SK-N-SH (cell line): ENCODE results near the gene RRAGC. TPM values are rescaled to one million over a fixed set of nuclear protein-coding genes. Genes with fewer than 3 reads are reported as not detected.

Experiments
- CTCF ChIA-PET: fragments of 300-600, 350-600 bp; formaldehyde crosslinking; extraction: SDS; loops from one replicate; lab custom pipeline; 2021; lab: Yijun Ruan, JAX
- POLR2A ChIA-PET: fragments of 350-600 bp; sonication (Branson Sonifier 250); formaldehyde crosslinking; extraction: SDS; loops from one replicate; lab custom pipeline; 2020; ENCODE audit warnings: antibody characterized with exemption, inconsistent platforms; lab: Yijun Ruan, JAX
- DNase-seq: peaks from one replicate; pipeline ENCODE4 v3.0.0; 2012
- H2AFZ ChIP-seq: fragments of 200-600 bp; sonication (generic); 2 replicates; pipeline ENCODE4 v1.8.1; 2016; ENCODE audit warnings: antibody characterized with exemption, mild to moderate bottlenecking, low read depth
- H3F3A ChIP-seq: fragments of 200-600 bp; sonication (generic); replicated peaks from 2 replicates; pipeline ENCODE3; 2016; ENCODE audit warnings: antibody characterized with exemption, mild to moderate bottlenecking; ENCODE audit not compliant: insufficient read depth
- H3K27ac ChIP-seq, 2 experiments: fragments of 200-500 bp in 1 of 2; fragments of 200-600 bp in 1 of 2; sonication (Bioruptor generic) in 1 of 2; sonication (generic), shearing (Covaris generic) in 1 of 2; 2 replicates each; pipeline versions ENCODE4 v1.5.1 to v1.6.1; 2014 to 2016; ENCODE audit warnings: low read depth in 2 of 2, inconsistent platforms in 1 of 2, low read length in 1 of 2, mild to moderate bottlenecking in 1 of 2, mixed read lengths in 1 of 2
- H3K27me3 ChIP-seq: fragments of 200-600 bp; sonication (generic), shearing (Covaris generic); 2 replicates; pipeline ENCODE4 v1.6.1; 2016; ENCODE audit warnings: mixed run types; ENCODE audit not compliant: insufficient read depth
- H3K36me3 ChIP-seq, 2 experiments: fragments of 200-500 bp in 1 of 2; fragments of 200-600 bp in 1 of 2; sonication (Bioruptor generic) in 1 of 2; sonication (generic) in 1 of 2; replicated peaks in 1 of 2; 2 replicates each; pipeline versions ENCODE3 to v1.5.1; 2014 to 2016; ENCODE audit warnings: low read length in 1 of 2, mild to moderate bottlenecking in 1 of 2; ENCODE audit not compliant: insufficient read depth in 2 of 2, control insufficient read depth in 1 of 2
- H3K4me1 ChIP-seq, 2 experiments: fragments of 200-500 bp in 1 of 2; fragments of 200-600 bp in 1 of 2; sonication (Bioruptor generic) in 1 of 2; sonication (generic), shearing (Covaris generic) in 1 of 2; 2 replicates each; pipeline versions ENCODE4 v1.5.1 to v1.6.1; 2014 to 2016; ENCODE audit warnings: low read depth in 1 of 2, low read length in 1 of 2, mixed run types in 1 of 2; ENCODE audit not compliant: insufficient read depth in 2 of 2, control insufficient read depth in 1 of 2
- H3K4me2 ChIP-seq: fragments of 200-600 bp; sonication (generic), shearing (Covaris generic); 2 replicates; pipeline ENCODE4 v1.6.1; 2017; ENCODE audit warnings: mixed run types
- H3K4me3 ChIP-seq, 2 experiments: fragments of 200-500 bp in 1 of 2; fragments of 200-600 bp in 1 of 2; sonication (Bioruptor generic) in 1 of 2; sonication (generic), shearing (Covaris generic) in 1 of 2; 2 replicates each; pipeline versions ENCODE4 v1.5.1 to v1.8.1; 2014 to 2016; ENCODE audit warnings: low read depth in 2 of 2, inconsistent platforms in 1 of 2, low read length in 1 of 2, mild to moderate bottlenecking in 1 of 2, mixed read lengths in 1 of 2, moderate library complexity in 1 of 2
- H3K79me2 ChIP-seq: fragments of 200-600 bp; sonication (generic); 2 replicates; pipeline ENCODE4 v1.8.1; 2017; ENCODE audit warnings: mild to moderate bottlenecking; ENCODE audit not compliant: insufficient read depth
- H3K9ac ChIP-seq: fragments of 200-600 bp; sonication (generic); 2 replicates; pipeline ENCODE4 v1.6.1; 2017; ENCODE audit warnings: mixed run types
- H3K9me2 ChIP-seq: fragments of 200-600 bp; sonication (generic); 2 replicates; pipeline ENCODE4 v1.6.1; 2017; ENCODE audit warnings: mixed run types
- H3K9me3 ChIP-seq: fragments of 200-600 bp; sonication (generic); 2 replicates; pipeline ENCODE4 v1.6.1; 2017; ENCODE audit warnings: mixed run types, mild to moderate bottlenecking, moderate library complexity
- H4K20me1 ChIP-seq: fragments of 200-600 bp; sonication (generic); 2 replicates; pipeline ENCODE4 v1.6.1; 2017; ENCODE audit warnings: mild to moderate bottlenecking, mixed run types; ENCODE audit not compliant: insufficient read depth
- CHD2 ChIP-seq: fragments of 150-350 bp; IDR thresholded peaks from 2 replicates; pipeline ENCODE4 v1.6.1; 2018; ENCODE audit warnings: low read length; ENCODE audit not compliant: partially characterized antibody
- ELF1 ChIP-seq: IDR thresholded peaks from 2 replicates; pipeline ENCODE4 v1.4.0; 2012
- FOXM1 ChIP-seq: IDR thresholded peaks from 2 replicates; pipeline ENCODE4 v1.4.0; 2012; ENCODE audit warnings: low read depth, mild to moderate bottlenecking
- GABPA ChIP-seq: IDR thresholded peaks from 2 replicates; pipeline ENCODE4 v1.4.0; 2012; ENCODE audit warnings: low read depth, mild to moderate bottlenecking
- MAX ChIP-seq: IDR thresholded peaks from 2 replicates; pipeline ENCODE4 v1.4.0; 2012; ENCODE audit warnings: low read depth
- MEF2A ChIP-seq: IDR thresholded peaks from 2 replicates; pipeline ENCODE4 v1.4.0; 2012; ENCODE audit warnings: low read depth, borderline replicate concordance
- MXI1 ChIP-seq: IDR thresholded peaks from 2 replicates; pipeline ENCODE4 v1.6.1; 2012; ENCODE audit warnings: mild to moderate bottlenecking, low read depth, low read length, improper control_type of control experiment
- NFIC ChIP-seq: IDR thresholded peaks from 2 replicates; pipeline ENCODE4 v1.4.0; 2012; ENCODE audit warnings: borderline replicate concordance
- NRF1 ChIP-seq: IDR thresholded peaks from 2 replicates; pipeline ENCODE4 v1.6.1; 2012; ENCODE audit warnings: low read depth, mild to moderate bottlenecking, low read length
- PBX3 ChIP-seq: IDR thresholded peaks from 2 replicates; pipeline ENCODE4; 2012
- POLR2AphosphoS5 ChIP-seq: IDR thresholded peaks from 2 replicates; pipeline ENCODE4 v1.6.1; 2012; ENCODE audit warnings: low read depth, low read length
- RCOR1 ChIP-seq: fragments of 150-350 bp; IDR thresholded peaks from 2 replicates; pipeline ENCODE4 v1.6.1; 2017; ENCODE audit warnings: antibody characterized with exemption, low read length
- SIN3A ChIP-seq: IDR thresholded peaks from 2 replicates; pipeline ENCODE4 v1.6.1; 2012; ENCODE audit warnings: low read depth, mild to moderate bottlenecking, low read length, moderate library complexity, borderline replicate concordance
- TAF1 ChIP-seq: IDR thresholded peaks from 2 replicates; pipeline ENCODE4 v1.6.1; 2012; ENCODE audit warnings: low read depth, mild to moderate bottlenecking, low read length, moderate library complexity, borderline replicate concordance
- WGBS: methylation state at CpG from one replicate; pipeline ENCODE4 v1.1.6; 2017; ENCODE audit warnings: low lambda C conversion rate; 5-methylcytosine and 5-hydroxymethylcytosine counted together
- polyA plus RNA-seq, 3 experiments: library from polyadenylated mRNA; depleted of rRNA; stranded (reverse); fragments of >200 nt; gene quantifications; 2 replicates each; pipeline ENCODE4 v1.2.3, GENCODE V29; 2012

Gene RRAGC
- polyA plus RNA-seq, 1 of the 3 experiments (the other 2 are of a cell fraction) = 9.6 TPM

GRCh38 chr1:38873027-38873969 lies 13.7 kb upstream of the RRAGC start, which contains the start of gene MYCBP:
MYCBP (minus strand) TSS chr1:38873348; CDS start chr1:38873305, 43 bp downstream.
- H3K4me3 ChIP-seq = peak within 1 kb of the TSS; percentile 88 to 97
- H3K4me1 ChIP-seq = peaks cover 6% of the 10 kb centered on the region in 2 experiments; a peak in 2 of 4 replicates
- H3K9me3 ChIP-seq = no peaks in the 10 kb centered on the region
- no peaks in the 10 kb centered on the region for H4K20me1 ChIP-seq
- H3F3A ChIP-seq = peaks cover 5% of the 10 kb centered on the region
- peak within 1 kb of the TSS; percentile 94 for H3K4me2 ChIP-seq
- CTCF ChIA-PET = interaction anchor here (1.0 to 1.9 kb wide), 4 partner anchors 11 to 225 kb away, joined by 3 to 4 read pairs (median 3); no protein-coding TSS in a partner anchor
- WGBS = 2% methylated on average over 27 of the region's 69 CpGs
- H3K36me3 ChIP-seq = peaks cover 0 to 7% of the 10 kb centered on the region in 2 experiments
- H3K9ac ChIP-seq = peak within 1 kb of the TSS; percentile 78
- peak; percentile 63; the same call in 1 of the 2 replicates for TF ChIP-seq MAX
- TF ChIP-seq NRF1 = peak; percentile 94
- peak; percentile 92 for TF ChIP-seq MXI1
- TF ChIP-seq MEF2A = no peak
- peak; percentile 45 for TF ChIP-seq TAF1
- peak; percentile 89; the same call in 1 of the 2 replicates for TF ChIP-seq SIN3A
- TF ChIP-seq CHD2 = peak; percentile 16
- TF ChIP-seq RCOR1 = no peak
- TF ChIP-seq GABPA = peak; percentile 91
- TF ChIP-seq POLR2AphosphoS5 = peak; percentile 96
- TF ChIP-seq PBX3 = peak; percentile 14; the same call in 1 of the 2 replicates
- TF ChIP-seq NFIC = no peak
- TF ChIP-seq ELF1 = peak; percentile 65; the same call in 1 of the 2 replicates
- TF ChIP-seq FOXM1 = no peak
- TF ChIP-seq, all 33 proteins: peak for 10
- POLR2A ChIA-PET = interaction anchor here (0.6 to 1.5 kb wide), 3 partner anchors 17 to 153 kb away, joined by 3 to 5 read pairs (median 5); partner anchors contain the start of gene NDUFS5
- Histone ChIP-seq H3K79me2 (peaks cover 37% of the 10 kb centered on the region), H2AFZ (peak within 1 kb of the TSS; percentile 98), H3K9me2 (no peaks in the 10 kb centered on the region), H3K27me3 (no peaks in the 10 kb centered on the region), H3K27ac (peak within 1 kb of the TSS; percentile 57 to 79; a peak in 3 of 4 replicates)
- peak; percentile 99 for DNase-seq
